Activated CD8-positive, alpha-beta T cell treated with anti-CD3 and anti-CD28 coated beads for 36 hours (primary cell): ENCODE results near the gene PIK3C2G. TPM values are rescaled to one million over a fixed set of nuclear protein-coding genes. Genes with fewer than 3 reads are reported as not detected.

Source experiments
- ATAC-seq: fragments of 200-7000 bp; cut with Tn5 transposase; one replicate; pipeline ENCODE4 v1.10.0; 2021; ENCODE audit warnings: mild to moderate bottlenecking, moderate library complexity
- CTCF ChIA-PET: fragments of 350-600 bp; sonication (Branson Sonifier 250); formaldehyde crosslinking; loops from one replicate; lab custom pipeline; 2021; ENCODE audit warnings: antibody characterized with exemption; lab: Charles Lee
- POLR2A ChIA-PET: fragments of 350-600 bp; sonication (Branson Sonifier 250); formaldehyde crosslinking; loops from one replicate; lab custom pipeline; 2021; ENCODE audit warnings: antibody characterized with exemption; lab: Charles Lee
- DNase-seq: peaks from one replicate; pipeline ENCODE4 v3.0.0-alpha.2; 2020
- H3K27ac Mint-ChIP-seq: one replicate; pipeline ENCODE4 v1.8.0; 2021; ENCODE audit warnings: mild to moderate bottlenecking, mixed read lengths
- H3K27me3 Mint-ChIP-seq: one replicate; pipeline ENCODE4 v1.8.0; 2021; ENCODE audit warnings: mixed read lengths
- H3K36me3 Mint-ChIP-seq: one replicate; pipeline ENCODE4 v1.8.0; 2021; ENCODE audit warnings: low read depth, mixed read lengths
- H3K4me1 Mint-ChIP-seq: one replicate; pipeline ENCODE4 v1.8.0; 2021; ENCODE audit warnings: low read depth, mixed read lengths
- H3K4me3 Mint-ChIP-seq: one replicate; pipeline ENCODE4 v1.8.0; 2021; ENCODE audit warnings: mild to moderate bottlenecking, moderate library complexity, mixed read lengths
- H3K9me3 Mint-ChIP-seq: one replicate; pipeline ENCODE4 v1.8.0; 2021; ENCODE audit warnings: mixed read lengths
- intact Hi-C: fragments of 100-400 bp; cut with micrococcal nuclease; formaldehyde crosslinking; loops from one replicate; pipeline ENCODE4 v1.10.0; 2022
- total RNA-seq, 2 experiments: library from RNA; stranded (reverse); gene quantifications; one replicate each; pipeline ENCODE4 v1.2.3, GENCODE V29; 2021
- TF ChIP-seq, protein P1 (sequence below): fragments of 200-600 bp; IDR thresholded peaks from one replicate; pipeline ENCODE4 v1.8.0; 2022; ENCODE audit warnings: antibody characterized with exemption, mild to moderate bottlenecking

PIK3C2G gene
- total RNA-seq, 2 experiments from 2014 or later, result not detected

DNA sequence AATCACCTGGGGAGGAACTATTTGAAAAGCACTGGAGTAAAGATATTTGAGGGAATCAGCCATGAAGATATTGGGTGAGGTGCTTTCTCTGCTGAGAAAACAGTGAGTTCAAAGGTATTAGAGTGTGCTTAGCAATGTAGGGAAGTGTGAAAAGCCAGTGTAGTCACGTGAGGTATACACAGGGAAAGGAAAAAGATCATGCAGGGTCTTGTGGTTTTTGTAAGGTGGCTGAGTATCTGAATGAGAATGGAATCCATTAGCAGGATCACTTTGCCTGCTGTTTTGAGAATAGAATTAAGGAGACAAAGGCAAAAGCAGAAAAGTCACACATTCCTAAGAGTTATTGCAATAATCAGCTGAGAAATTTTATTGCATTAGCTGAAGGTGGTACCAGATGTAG, 193.0 kb downstream of the PIK3C2G start:
- TF ChIP-seq, protein P1, sequence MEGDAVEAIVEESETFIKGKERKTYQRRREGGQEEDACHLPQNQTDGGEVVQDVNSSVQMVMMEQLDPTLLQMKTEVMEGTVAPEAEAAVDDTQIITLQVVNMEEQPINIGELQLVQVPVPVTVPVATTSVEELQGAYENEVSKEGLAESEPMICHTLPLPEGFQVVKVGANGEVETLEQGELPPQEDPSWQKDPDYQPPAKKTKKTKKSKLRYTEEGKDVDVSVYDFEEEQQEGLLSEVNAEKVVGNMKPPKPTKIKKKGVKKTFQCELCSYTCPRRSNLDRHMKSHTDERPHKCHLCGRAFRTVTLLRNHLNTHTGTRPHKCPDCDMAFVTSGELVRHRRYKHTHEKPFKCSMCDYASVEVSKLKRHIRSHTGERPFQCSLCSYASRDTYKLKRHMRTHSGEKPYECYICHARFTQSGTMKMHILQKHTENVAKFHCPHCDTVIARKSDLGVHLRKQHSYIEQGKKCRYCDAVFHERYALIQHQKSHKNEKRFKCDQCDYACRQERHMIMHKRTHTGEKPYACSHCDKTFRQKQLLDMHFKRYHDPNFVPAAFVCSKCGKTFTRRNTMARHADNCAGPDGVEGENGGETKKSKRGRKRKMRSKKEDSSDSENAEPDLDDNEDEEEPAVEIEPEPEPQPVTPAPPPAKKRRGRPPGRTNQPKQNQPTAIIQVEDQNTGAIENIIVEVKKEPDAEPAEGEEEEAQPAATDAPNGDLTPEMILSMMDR, result no peak
- H3K36me3 Mint-ChIP-seq, result no peaks in the 10 kb centered on the region
- H3K9me3 Mint-ChIP-seq, result peaks cover 1% of the 10 kb centered on the region
- no peaks in the 10 kb centered on the region for H3K27me3 Mint-ChIP-seq
- ATAC-seq, result no peak
- no peak overlapping the region for H3K27ac Mint-ChIP-seq
- no peaks in the 10 kb centered on the region for H3K4me1 Mint-ChIP-seq
- POLR2A ChIA-PET, result no interaction called here
- no peak overlapping the region for H3K4me3 Mint-ChIP-seq
- DNase-seq, result no peak
- intact Hi-C loops, result no loop called here
- CTCF ChIA-PET, result no interaction called here

DNA sequence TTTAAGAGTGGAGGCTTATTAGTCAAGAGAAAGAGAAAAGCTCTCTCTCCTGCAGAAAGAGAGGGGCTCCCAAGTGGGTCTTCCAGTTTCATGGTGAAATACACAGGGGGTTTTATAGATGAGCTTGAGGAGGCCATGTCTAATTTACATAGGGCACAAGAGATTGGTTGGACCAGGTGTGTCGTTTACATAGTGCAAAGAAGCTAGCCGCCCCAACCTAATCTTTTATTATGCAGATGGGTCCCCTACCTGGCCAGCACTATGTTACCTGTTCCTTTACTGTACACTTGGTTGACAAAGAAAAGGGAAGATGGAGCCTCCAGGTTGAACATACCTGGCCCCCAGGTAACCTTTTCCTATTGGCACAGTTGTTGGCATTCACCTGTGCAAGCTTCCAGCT, 195.0 kb downstream of the PIK3C2G start:
- no peaks in the 10 kb centered on the region for H3K9me3 Mint-ChIP-seq
- H3K27me3 Mint-ChIP-seq, result no peaks in the 10 kb centered on the region
- H3K36me3 Mint-ChIP-seq, result no peaks in the 10 kb centered on the region
- no peaks in the 10 kb centered on the region for H3K4me1 Mint-ChIP-seq
- H3K27ac Mint-ChIP-seq, result no peak overlapping the region
- CTCF ChIA-PET, result no interaction called here
- DNase-seq, result no peak
- no peak for ATAC-seq
- TF ChIP-seq, protein P1, result no peak
- intact Hi-C loops, result no loop called here
- no peak overlapping the region for H3K4me3 Mint-ChIP-seq
- POLR2A ChIA-PET, result no interaction called here

DNA sequence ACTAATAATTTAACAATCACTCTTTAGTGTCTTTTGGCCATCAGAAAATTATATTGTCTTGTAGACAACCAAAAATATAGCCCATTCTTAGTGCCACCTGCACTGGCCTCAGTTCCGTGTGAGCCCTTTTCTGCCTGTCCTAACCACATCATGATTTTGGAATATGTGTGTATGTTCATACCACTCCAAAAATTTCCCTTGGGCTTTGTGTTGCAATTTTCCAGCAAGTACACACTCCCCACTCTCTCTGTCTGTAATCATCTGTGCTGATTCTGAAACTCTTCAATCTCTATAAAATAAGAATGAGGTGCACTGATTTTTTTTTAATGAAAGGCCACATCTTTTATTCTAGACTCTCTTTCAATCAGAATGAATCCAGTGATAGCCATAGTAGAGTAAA, 196.0 kb downstream of the PIK3C2G start:
- Mint-ChIP-seq H3K4me1 (no peaks in the 10 kb centered on the region), H3K36me3 (no peaks in the 10 kb centered on the region), H3K4me3 (no peak overlapping the region), H3K9me3 (no peaks in the 10 kb centered on the region), H3K27me3 (no peaks in the 10 kb centered on the region), H3K27ac (no peak overlapping the region)
- ChIA-PET CTCF (no interaction called here), POLR2A (no interaction called here)
- intact Hi-C loops, result no loop called here
- TF ChIP-seq, protein P1, result no peak
- ATAC-seq (no peak), DNase-seq (no peak)

DNA sequence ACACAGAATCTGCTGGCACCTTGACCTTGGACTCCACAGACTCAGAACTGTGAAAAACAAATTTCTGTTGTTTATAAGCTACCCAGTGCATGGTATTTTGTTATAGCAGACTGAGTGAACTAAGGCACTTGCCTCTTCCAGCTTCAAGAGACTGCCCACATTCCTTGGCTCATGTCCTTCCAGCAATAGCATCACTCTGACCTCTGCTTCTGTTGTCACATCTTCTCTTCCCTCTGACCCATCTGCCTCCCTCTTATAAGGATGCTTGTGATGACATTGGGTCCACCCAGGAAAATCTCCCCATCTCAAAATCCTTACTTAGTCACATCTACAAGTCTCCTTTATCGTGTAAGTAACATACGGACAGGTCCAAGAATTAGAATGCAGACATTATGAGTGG, 200.4 kb downstream of the PIK3C2G start:
- DNase-seq (no peak), ATAC-seq (no peak)
- no peak overlapping the region for H3K4me3 Mint-ChIP-seq
- intact Hi-C loops, result no loop called here
- H3K9me3 Mint-ChIP-seq, result peaks cover 3% of the 10 kb centered on the region
- no peaks in the 10 kb centered on the region for H3K27me3 Mint-ChIP-seq
- ChIA-PET POLR2A (no interaction called here), CTCF (no interaction called here)
- TF ChIP-seq, protein P1, result no peak
- H3K36me3 Mint-ChIP-seq, result no peaks in the 10 kb centered on the region
- H3K4me1 Mint-ChIP-seq, result no peaks in the 10 kb centered on the region
- H3K27ac Mint-ChIP-seq, result no peak overlapping the region

DNA sequence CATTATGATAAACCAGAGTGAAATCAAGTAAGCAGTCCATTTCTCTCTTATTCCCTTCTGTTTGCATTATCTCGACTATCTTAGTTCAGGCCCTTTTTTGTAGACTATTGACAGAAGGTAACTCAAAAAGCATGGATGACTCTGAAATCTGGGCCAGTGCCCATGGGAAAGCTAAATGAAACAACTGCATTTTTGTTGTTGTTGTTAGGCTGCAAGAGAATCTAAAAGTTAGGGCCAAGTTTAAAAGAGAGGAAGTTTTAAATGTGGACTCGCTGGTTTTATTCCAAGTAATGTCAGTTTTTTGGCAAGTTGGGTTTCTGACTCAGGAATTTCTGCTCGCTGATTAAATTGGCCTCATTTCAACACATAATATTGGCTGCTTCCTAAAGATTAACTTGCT, 201.1 kb downstream of the PIK3C2G start:
- Mint-ChIP-seq H3K9me3 (peaks cover 3% of the 10 kb centered on the region), H3K36me3 (no peaks in the 10 kb centered on the region), H3K27ac (no peak overlapping the region), H3K4me1 (no peaks in the 10 kb centered on the region), H3K27me3 (no peaks in the 10 kb centered on the region), H3K4me3 (no peak overlapping the region)
- TF ChIP-seq, protein P1, result no peak
- ATAC-seq (no peak), DNase-seq (no peak)
- intact Hi-C loops, result no loop called here
- ChIA-PET CTCF (no interaction called here), POLR2A (no interaction called here)
